Neural cell (in vitro differentiated cells): ENCODE measurements around the gene RASGEF1C. TPM values are rescaled to one million over a fixed set of nuclear protein-coding genes. Genes with fewer than 3 reads are reported as not detected.
A peak's percentile ranks its signal among the peaks of the same experiment; 100 is the strongest.

ENCODE experiments used
- H2AFZ ChIP-seq: fragments of 200-600, 300-800 bp; sonication (generic), shearing (Covaris generic); 2 replicates; pipeline ENCODE4 v1.6.0; 2014; ENCODE audit warnings: low read depth, mild to moderate bottlenecking, antibody characterized with exemption, low read length, moderate library complexity
- H3F3A ChIP-seq: fragments of 200-600 bp; shearing (Covaris generic); 2 replicates; pipeline ENCODE4 v1.6.1; 2016; ENCODE audit warnings: mild to moderate bottlenecking, moderate library complexity, mixed read lengths, antibody characterized with exemption, low read length; ENCODE audit not compliant: insufficient read depth, poor library complexity, severe bottlenecking
- H3K27ac ChIP-seq: fragments of 200-600, 300-800 bp; sonication (generic), shearing (Covaris generic); 2 replicates; pipeline ENCODE4 v1.5.1; 2014; ENCODE audit warnings: mild to moderate bottlenecking, low read length, moderate library complexity
- H3K27me3 ChIP-seq: fragments of 300-800, 200-600 bp; sonication (generic), shearing (Covaris generic); 2 replicates; pipeline ENCODE4 v1.6.0; 2014; ENCODE audit warnings: mild to moderate bottlenecking, low read depth, low read length, moderate library complexity; ENCODE audit not compliant: insufficient read depth
- H3K36me3 ChIP-seq: fragments of 300-800, 200-600 bp; sonication (generic), shearing (Covaris generic); 2 replicates; pipeline ENCODE4 v1.5.1; 2014; ENCODE audit warnings: mild to moderate bottlenecking, antibody characterized with exemption, low read length, moderate library complexity; ENCODE audit not compliant: insufficient read depth
- H3K4me2 ChIP-seq: fragments of 300-800, 200-600 bp; sonication (generic), shearing (Covaris generic); 2 replicates; pipeline ENCODE4 v1.6.0; 2014; ENCODE audit warnings: mild to moderate bottlenecking, low read length
- H3K4me3 ChIP-seq: fragments of 300-800, 200-600 bp; sonication (generic), shearing (Covaris generic); 2 replicates; pipeline ENCODE4 v1.5.1; 2014; ENCODE audit warnings: mild to moderate bottlenecking, low read length, moderate library complexity
- H3K79me2 ChIP-seq: fragments of 200-600 bp; shearing (Covaris generic); replicated peaks from 2 replicates; pipeline ENCODE4 v1.6.0; 2014; ENCODE audit warnings: mild to moderate bottlenecking, low read length, moderate library complexity; ENCODE audit not compliant: insufficient read depth
- H3K9ac ChIP-seq: fragments of 300-800, 200-600 bp; sonication (generic), shearing (Covaris generic); 2 replicates; pipeline ENCODE4 v1.6.1; 2016; ENCODE audit warnings: mild to moderate bottlenecking, low read length, mixed read lengths
- H3K9me2 ChIP-seq: fragments of 200-600 bp; shearing (Covaris generic); 2 replicates; pipeline ENCODE4 v1.6.1; 2016; ENCODE audit warnings: mild to moderate bottlenecking, low read length, mixed read lengths; ENCODE audit not compliant: insufficient read depth
- H3K9me3 ChIP-seq: fragments of 200-600, 300-800 bp; sonication (generic), shearing (Covaris generic); 2 replicates; pipeline ENCODE4 v1.6.1; 2016; ENCODE audit warnings: mild to moderate bottlenecking, mixed run types, low read length, moderate library complexity, mixed read lengths
- H4K20me1 ChIP-seq: fragments of 200-600 bp; shearing (Covaris generic); 2 replicates; pipeline ENCODE4 v1.6.1; 2016; ENCODE audit warnings: mild to moderate bottlenecking, mixed run types; ENCODE audit not compliant: insufficient read depth
- EZH2 ChIP-seq: fragments of 200-600, 300-800 bp; shearing (Covaris generic), sonication (generic); IDR thresholded peaks from 2 replicates; pipeline ENCODE4 v1.6.1; 2014; ENCODE audit warnings: antibody characterized with exemption, low read length, borderline replicate concordance, mild to moderate bottlenecking; ENCODE audit not compliant: insufficient read depth, poor library complexity, severe bottlenecking
- MXI1 ChIP-seq: fragments of 450-650 bp; conservative IDR thresholded peaks from 2 replicates; pipeline ENCODE4 v1.6.1; 2014; ENCODE audit warnings: antibody characterized with exemption, mild to moderate bottlenecking; ENCODE audit not compliant: poor library complexity, severe bottlenecking
- POLR2AphosphoS5 ChIP-seq: IDR thresholded peaks from 2 replicates; pipeline ENCODE4 v1.6.1; 2012
- RAD21 ChIP-seq: fragments of 450-650 bp; conservative IDR thresholded peaks from 2 replicates; pipeline ENCODE4 v1.6.1; 2014; ENCODE audit warnings: antibody characterized with exemption, mild to moderate bottlenecking, moderate library complexity
- TAF1 ChIP-seq: IDR thresholded peaks from 2 replicates; pipeline ENCODE4 v1.6.1; 2012; ENCODE audit warnings: low read depth
- polyA plus RNA-seq: library from polyadenylated mRNA; depleted of rRNA; stranded (reverse); fragments of >200 nt; gene quantifications from 2 replicates; pipeline ENCODE4 v1.2.3, GENCODE V29; 2014
- TF ChIP-seq, protein P1 (sequence below): IDR thresholded peaks from 2 replicates; pipeline ENCODE4 v1.6.1; 2012; ENCODE audit warnings: borderline replicate concordance
- TF ChIP-seq, protein P2 (sequence below): fragments of 450-650 bp; IDR thresholded peaks from 2 replicates; pipeline ENCODE4 v1.5.1; 2014; ENCODE audit warnings: antibody characterized with exemption, mild to moderate bottlenecking, moderate library complexity; ENCODE audit not compliant: poor library complexity, severe bottlenecking

Gene RASGEF1C
- polyA plus RNA-seq, 1 donor from 2014 or later: 5.3 TPM

DNA sequence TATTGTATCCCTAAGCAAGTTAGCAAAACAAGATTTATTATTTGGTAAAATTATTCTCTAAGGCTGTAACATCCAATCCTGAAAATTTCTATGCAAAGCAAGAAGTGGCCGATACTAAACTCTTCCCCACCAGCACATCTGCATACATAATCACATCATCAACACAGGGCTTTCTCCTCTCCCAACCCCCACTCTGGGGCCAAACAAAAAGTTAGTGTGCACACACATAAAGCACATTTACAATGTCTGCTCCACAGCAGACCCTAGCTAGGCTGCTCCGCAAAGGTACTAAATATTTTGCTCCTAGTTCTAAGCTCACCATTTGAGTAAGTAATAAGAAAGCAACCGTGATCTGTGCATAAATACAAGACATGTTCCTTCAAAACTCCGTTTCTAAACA lies 141.0 kb downstream of the RASGEF1C start:
- Histone ChIP-seq H3K27ac (no peak overlapping the region), H3K79me2 (peaks cover 80% of the 10 kb centered on the region), H4K20me1 (peaks cover 11% of the 10 kb centered on the region), H3K9me3 (no peaks in the 10 kb centered on the region), H3K4me3 (peak overlapping the region; percentile 96), H3K27me3 (no peaks in the 10 kb centered on the region), H2AFZ (no peak overlapping the region), H3K9ac (peak overlapping the region; percentile 18), H3K9me2 (no peaks in the 10 kb centered on the region), H3K36me3 (no peaks in the 10 kb centered on the region), H3F3A (no peaks in the 10 kb centered on the region), H3K4me2 (peak overlapping the region; percentile 97)
- TF ChIP-seq MXI1 (no peak), EZH2 (no peak), POLR2AphosphoS5 (no peak)
- TF ChIP-seq, protein P1, sequence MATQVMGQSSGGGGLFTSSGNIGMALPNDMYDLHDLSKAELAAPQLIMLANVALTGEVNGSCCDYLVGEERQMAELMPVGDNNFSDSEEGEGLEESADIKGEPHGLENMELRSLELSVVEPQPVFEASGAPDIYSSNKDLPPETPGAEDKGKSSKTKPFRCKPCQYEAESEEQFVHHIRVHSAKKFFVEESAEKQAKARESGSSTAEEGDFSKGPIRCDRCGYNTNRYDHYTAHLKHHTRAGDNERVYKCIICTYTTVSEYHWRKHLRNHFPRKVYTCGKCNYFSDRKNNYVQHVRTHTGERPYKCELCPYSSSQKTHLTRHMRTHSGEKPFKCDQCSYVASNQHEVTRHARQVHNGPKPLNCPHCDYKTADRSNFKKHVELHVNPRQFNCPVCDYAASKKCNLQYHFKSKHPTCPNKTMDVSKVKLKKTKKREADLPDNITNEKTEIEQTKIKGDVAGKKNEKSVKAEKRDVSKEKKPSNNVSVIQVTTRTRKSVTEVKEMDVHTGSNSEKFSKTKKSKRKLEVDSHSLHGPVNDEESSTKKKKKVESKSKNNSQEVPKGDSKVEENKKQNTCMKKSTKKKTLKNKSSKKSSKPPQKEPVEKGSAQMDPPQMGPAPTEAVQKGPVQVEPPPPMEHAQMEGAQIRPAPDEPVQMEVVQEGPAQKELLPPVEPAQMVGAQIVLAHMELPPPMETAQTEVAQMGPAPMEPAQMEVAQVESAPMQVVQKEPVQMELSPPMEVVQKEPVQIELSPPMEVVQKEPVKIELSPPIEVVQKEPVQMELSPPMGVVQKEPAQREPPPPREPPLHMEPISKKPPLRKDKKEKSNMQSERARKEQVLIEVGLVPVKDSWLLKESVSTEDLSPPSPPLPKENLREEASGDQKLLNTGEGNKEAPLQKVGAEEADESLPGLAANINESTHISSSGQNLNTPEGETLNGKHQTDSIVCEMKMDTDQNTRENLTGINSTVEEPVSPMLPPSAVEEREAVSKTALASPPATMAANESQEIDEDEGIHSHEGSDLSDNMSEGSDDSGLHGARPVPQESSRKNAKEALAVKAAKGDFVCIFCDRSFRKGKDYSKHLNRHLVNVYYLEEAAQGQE: no peak

DNA sequence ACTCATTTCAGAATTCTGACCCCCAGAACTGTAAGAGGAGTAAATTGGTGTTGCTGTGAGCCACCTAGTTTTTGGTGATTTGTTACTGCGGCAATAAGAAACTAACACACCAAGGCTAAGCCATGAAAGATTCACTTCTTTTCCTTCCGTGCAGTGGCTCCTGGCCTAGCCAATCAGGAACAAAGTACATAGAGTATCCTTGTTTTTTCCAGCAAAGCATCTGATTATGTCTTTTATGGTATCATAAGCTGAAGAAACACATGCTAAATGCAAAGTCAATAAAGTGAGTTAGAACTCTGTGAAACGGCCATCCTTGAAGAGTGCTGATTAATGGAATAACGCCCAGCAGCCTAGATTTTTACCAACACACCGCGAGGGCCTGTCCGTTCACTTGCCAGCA lies 148.8 kb downstream of the RASGEF1C start:
- H3K79me2 ChIP-seq: peaks cover 97% of the 10 kb centered on the region
- no peak overlapping the region for H3K9ac ChIP-seq
- no peaks in the 10 kb centered on the region for H3K9me2 ChIP-seq

More for the DNA sequence above, 148.8 kb downstream of the RASGEF1C start:
- no peak overlapping the region for H3K27ac ChIP-seq
- no peaks in the 10 kb centered on the region for H3F3A ChIP-seq
- peaks cover 5% of the 10 kb centered on the region for H3K36me3 ChIP-seq
- no peak overlapping the region for H3K4me3 ChIP-seq
- TF ChIP-seq RAD21 (no peak), EZH2 (no peak), TAF1 (no peak)
- TF ChIP-seq, protein P2, sequence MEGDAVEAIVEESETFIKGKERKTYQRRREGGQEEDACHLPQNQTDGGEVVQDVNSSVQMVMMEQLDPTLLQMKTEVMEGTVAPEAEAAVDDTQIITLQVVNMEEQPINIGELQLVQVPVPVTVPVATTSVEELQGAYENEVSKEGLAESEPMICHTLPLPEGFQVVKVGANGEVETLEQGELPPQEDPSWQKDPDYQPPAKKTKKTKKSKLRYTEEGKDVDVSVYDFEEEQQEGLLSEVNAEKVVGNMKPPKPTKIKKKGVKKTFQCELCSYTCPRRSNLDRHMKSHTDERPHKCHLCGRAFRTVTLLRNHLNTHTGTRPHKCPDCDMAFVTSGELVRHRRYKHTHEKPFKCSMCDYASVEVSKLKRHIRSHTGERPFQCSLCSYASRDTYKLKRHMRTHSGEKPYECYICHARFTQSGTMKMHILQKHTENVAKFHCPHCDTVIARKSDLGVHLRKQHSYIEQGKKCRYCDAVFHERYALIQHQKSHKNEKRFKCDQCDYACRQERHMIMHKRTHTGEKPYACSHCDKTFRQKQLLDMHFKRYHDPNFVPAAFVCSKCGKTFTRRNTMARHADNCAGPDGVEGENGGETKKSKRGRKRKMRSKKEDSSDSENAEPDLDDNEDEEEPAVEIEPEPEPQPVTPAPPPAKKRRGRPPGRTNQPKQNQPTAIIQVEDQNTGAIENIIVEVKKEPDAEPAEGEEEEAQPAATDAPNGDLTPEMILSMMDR: no peak
- TF ChIP-seq, protein P1: no peak
- H3K4me2 ChIP-seq: no peak overlapping the region
- no peaks in the 10 kb centered on the region for H3K9me3 ChIP-seq
- peaks cover 4% of the 10 kb centered on the region for H4K20me1 ChIP-seq
- no peaks in the 10 kb centered on the region for H3K27me3 ChIP-seq
- H2AFZ ChIP-seq: no peak overlapping the region
